SHP77 (cell line): Measurements from ENCODE around the gene GALNT18.

Experiments
- DNase-seq, 2 experiments: peaks; one replicate each; lab custom pipeline; 2025; lab: John Stamatoyannopoulos, UW

Gene GALNT18

GRCh38 chr11:11499300-11499699 lies 122.5 kb downstream of the GALNT18 start:
- DNase-seq = no peak

- no peak for DNase-seq
These were observed 123.6 kb downstream of the GALNT18 start for GRCh38 chr11:11498195-11498594.

- DNase-seq = no peak
These were observed 124.9 kb downstream of the GALNT18 start for GRCh38 chr11:11496879-11497278.

GRCh38 chr11:11494348-11494747 lies 127.5 kb downstream of the GALNT18 start:
- no peak for DNase-seq

GRCh38 chr11:11493698-11494097 lies 128.1 kb downstream of the GALNT18 start:
- no peak for DNase-seq

- DNase-seq = no peak
These were observed 130.2 kb downstream of the GALNT18 start for GRCh38 chr11:11491589-11491988.

- no peak for DNase-seq
These were observed 130.8 kb downstream of the GALNT18 start for GRCh38 chr11:11491014-11491413.

- no peak for DNase-seq
These were observed 135.4 kb downstream of the GALNT18 start for GRCh38 chr11:11486423-11486822.

- no peak for DNase-seq
These were observed 135.8 kb downstream of the GALNT18 start for GRCh38 chr11:11486002-11486401.

GRCh38 chr11:11483627-11484026 lies 138.2 kb downstream of the GALNT18 start:
- DNase-seq = no peak

GRCh38 chr11:11482730-11483129 lies 139.1 kb downstream of the GALNT18 start:
- DNase-seq = no peak

GRCh38 chr11:11481371-11481770 lies 140.4 kb downstream of the GALNT18 start:
- DNase-seq = no peak

- DNase-seq = no peak
These were observed 140.8 kb downstream of the GALNT18 start for GRCh38 chr11:11480971-11481370.

GRCh38 chr11:11478687-11479086 lies 143.1 kb downstream of the GALNT18 start:
- no peak for DNase-seq

- DNase-seq = no peak
These were observed 143.9 kb downstream of the GALNT18 start for GRCh38 chr11:11477695-11478420.

GRCh38 chr11:11476971-11477645 lies 144.7 kb downstream of the GALNT18 start:
- DNase-seq = no peak

- DNase-seq = no peak
These were observed 145.3 kb downstream of the GALNT18 start for GRCh38 chr11:11476499-11476898.

GRCh38 chr11:11472106-11472505 lies 149.7 kb downstream of the GALNT18 start:
- DNase-seq = no peak

GRCh38 chr11:11471201-11471600 lies 150.6 kb downstream of the GALNT18 start:
- no peak for DNase-seq

GRCh38 chr11:11468954-11469353 lies 152.9 kb downstream of the GALNT18 start:
- DNase-seq = no peak

- no peak for DNase-seq
These were observed 154.5 kb downstream of the GALNT18 start for GRCh38 chr11:11467312-11467711.

GRCh38 chr11:11464555-11464954 lies 157.2 kb downstream of the GALNT18 start:
- DNase-seq = no peak

GRCh38 chr11:11463405-11463804 lies 158.4 kb downstream of the GALNT18 start:
- DNase-seq = peak; percentile 26 to 52

- no peak for DNase-seq
These were observed 160.3 kb downstream of the GALNT18 start for GRCh38 chr11:11461473-11461872.
